Astrocyte of the spinal cord (primary cell): ENCODE results near the gene OVCH2.

Source experiments
- DNase-seq: peaks from one replicate; pipeline ENCODE4 v3.0.0; 2011; ENCODE audit warnings: low read depth, low spot score
- H3K4me3 ChIP-seq: 2 replicates; pipeline ENCODE4 v1.5.1; 2011; ENCODE audit warnings: low read depth, mild to moderate bottlenecking, low read length, moderate library complexity
- CTCF ChIP-seq: IDR thresholded peaks from 2 replicates; pipeline ENCODE4 v1.5.1; 2012; ENCODE audit warnings: low read depth, mild to moderate bottlenecking, low read length, inconsistent platforms
- in situ Hi-C: cut with HindIII; loops from 2 replicates; pipeline ENCODE4 v1.10.0; 2017; ENCODE audit warnings: low sequenced_read_pairs

Gene OVCH2

DNA sequence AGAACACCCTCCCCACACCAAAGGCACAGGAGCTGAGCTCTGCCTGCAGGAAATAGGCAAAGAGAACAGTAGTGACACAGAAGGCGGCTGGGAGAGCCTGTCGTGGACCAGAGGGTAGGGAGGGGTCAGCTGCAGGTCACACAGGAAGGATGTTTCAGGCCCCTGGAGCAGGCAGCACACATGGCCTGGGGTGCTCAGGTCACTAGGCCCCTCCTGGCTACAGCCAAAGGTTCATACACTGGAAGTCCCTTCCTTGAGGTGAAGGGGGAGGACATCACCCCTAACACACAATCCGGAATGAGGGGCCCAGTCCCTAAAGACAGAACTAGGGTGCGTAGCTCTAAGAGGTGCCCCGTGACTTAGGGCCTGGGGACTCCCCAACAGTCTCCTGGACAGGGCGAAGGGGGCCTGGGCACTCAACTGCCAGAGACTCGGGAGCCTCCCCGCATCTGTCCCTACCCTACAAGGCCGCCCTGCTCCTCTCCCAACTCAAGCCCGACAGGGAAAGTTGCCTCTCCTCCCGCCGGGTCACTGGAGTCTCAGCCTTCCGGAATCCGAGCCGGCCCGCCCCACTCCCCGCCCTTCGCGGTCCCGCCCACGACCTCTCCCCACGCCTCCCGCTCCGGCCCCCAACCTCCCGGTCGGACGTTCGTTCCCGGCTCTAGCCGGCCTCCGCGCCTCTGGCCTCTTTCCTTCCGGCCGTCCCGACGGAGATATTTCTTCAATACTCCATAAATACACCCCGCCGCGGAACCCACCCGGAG is 33.1 kb downstream of the OVCH2 start, which contains the start of gene CYB5R2:
TSS of gene CYB5R2 (minus strand) at position 541 of the 764 bp plus-strand sequence. CDS start 675 bp downstream, outside the sequence.
- no peak for TF ChIP-seq CTCF
- in situ Hi-C loops = no loop called here
- no peak for DNase-seq
- peak within 1 kb of the TSS; percentile 35 for H3K4me3 ChIP-seq

GRCh38 chr11:7672276-7672959 is 33.9 kb downstream of the OVCH2 start:
- no peak for TF ChIP-seq CTCF
- H3K4me3 ChIP-seq = no peak overlapping the region
- no peak for DNase-seq
- in situ Hi-C loops = no loop called here

DNA sequence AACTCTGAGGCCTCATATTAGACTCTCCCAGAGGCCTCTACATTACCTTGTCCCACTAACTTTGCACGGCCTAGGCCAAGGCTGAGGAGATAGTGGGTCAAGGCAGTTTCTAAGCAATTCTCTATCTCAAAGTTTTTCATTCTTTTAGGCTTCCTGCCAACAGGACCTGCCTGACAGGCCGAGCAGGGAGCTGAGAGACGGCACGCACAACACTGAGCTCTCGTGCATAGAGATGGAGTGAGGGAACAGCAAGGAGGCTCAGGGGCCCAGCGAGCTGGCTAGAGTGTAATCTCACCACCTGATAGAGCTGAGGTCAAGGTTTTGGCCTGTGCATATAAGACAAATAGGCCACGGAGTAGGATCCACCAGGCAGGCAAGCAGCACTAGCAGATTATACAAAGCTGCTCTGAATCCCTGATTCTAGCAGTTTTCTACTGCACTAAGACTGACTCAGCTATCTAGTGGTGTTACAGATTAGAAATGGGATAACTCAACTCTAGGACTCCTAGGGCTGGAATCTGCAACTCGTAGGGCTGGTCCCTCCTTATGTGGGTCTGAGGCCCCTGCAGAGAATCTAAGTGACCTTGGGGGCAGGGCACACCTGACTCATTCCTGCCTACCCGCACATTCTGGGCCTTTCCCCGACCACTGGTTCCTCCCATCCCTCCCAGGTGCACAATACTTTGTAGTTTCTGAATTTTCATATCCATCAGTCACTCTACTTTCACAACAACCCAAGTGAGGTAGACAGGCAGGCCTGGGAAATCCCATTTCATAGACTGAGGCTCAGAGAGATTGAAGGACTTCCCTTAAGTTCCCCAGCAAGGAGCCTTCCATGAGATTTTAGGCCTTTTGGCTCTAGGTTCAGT is 34.7 kb downstream of the OVCH2 start:
- DNase-seq = no peak
- in situ Hi-C loops = no loop called here
- no peak for TF ChIP-seq CTCF
- no peak overlapping the region for H3K4me3 ChIP-seq

DNA sequence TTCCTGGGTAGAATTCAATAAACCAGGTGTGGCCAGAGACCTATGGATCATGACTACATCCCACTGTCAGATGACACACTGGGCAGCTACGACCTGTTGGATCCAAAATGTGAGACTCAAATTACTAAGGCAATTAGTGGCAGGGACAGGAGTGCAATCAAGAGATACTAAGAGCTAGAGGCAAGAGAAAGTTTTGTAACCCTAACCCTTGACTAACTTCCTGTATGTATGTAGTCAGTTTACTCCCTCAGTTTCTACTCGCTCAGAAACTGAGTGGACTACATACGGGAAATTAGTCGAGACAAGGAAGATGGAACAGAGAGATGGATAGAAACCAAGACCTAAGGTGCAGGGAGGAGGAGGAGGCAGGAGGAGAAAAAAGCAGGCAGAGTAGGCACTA is 35.6 kb downstream of the OVCH2 start:
- DNase-seq = no peak
- no peak for TF ChIP-seq CTCF
- in situ Hi-C loops = no loop called here
- no peak overlapping the region for H3K4me3 ChIP-seq

- no peak for TF ChIP-seq CTCF
- in situ Hi-C loops = no loop called here
- DNase-seq = no peak
- H3K4me3 ChIP-seq = no peak overlapping the region
Observed at GRCh38 chr11:7668911-7669310, 37.4 kb downstream of the OVCH2 start.

DNA sequence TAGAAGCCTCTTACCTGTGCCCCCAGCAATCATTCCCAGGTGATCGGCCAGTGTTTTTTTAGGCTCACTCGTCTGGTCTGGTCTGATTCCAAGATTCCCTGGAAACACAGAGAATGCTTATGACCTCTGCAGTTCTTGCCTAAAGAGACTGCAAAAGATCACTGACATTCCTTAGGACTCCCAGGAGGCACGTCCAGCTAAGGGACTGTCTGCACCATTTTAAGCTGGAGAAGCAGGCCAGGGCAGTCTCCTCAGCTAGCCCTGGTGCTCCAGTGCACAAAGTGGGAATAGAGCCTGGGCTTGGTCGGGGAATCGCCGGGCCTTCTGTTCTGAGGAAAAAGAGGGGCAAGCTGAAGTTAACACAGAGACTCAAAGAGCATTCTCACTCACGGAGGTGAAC is 37.8 kb downstream of the OVCH2 start:
- no peak overlapping the region for H3K4me3 ChIP-seq
- in situ Hi-C loops = no loop called here
- TF ChIP-seq CTCF = no peak

More for the DNA sequence above, 37.8 kb downstream of the OVCH2 start:
- DNase-seq = no peak
